ENCODE data around the gene TUBB1.
"Not testable (repeated sequence)": the region's sequence is repeated elsewhere in the genome, so short reads cannot be mapped to it uniquely, and the experiment has no call there.

The TUBB1 gene

GRCh38 chr20:58980711-58981627, 38.3 kb upstream of the TUBB1 start, which contains the start of gene NELFCD:
Gene NELFCD (plus strand): TSS chr20:58981256. CDS start chr20:58981310, 54 bp downstream.
- Histone ChIP-seq H3K4me1 (peaks cover 30 to 47% (median 40%) of the 10 kb centered on the region in 10 experiments), H3K9me3 (replicated peaks in 1 of 11) (peaks cover 7 to 13% (median 9%) of the 10 kb centered on the region in 11 experiments), H4K20me1 (peaks cover 22 to 45% (median 34%) of the 10 kb centered on the region in 11 experiments; a peak in 21 of 22 replicates), H3K4me3 (peak within 1 kb of the TSS; percentile 80 to 94 (median 86)), H3K9ac (peak within 1 kb of the TSS; percentile 91 to 98 (median 97)), H3K4me2 (peak within 1 kb of the TSS; percentile 77 to 96 (median 89)), H3K27me3 (no peaks in the 10 kb centered on the region), H3K36me3 (peaks cover 1 to 31% (median 20%) of the 10 kb centered on the region in 11 experiments; a peak in 21 of 22 replicates), H3K27ac (peak within 1 kb of the TSS; percentile 84 to 98 (median 95))
- TF ChIP-seq Cebpa-rat (IDR thresholded peaks at IDR 0.05), result no peak

DNA sequence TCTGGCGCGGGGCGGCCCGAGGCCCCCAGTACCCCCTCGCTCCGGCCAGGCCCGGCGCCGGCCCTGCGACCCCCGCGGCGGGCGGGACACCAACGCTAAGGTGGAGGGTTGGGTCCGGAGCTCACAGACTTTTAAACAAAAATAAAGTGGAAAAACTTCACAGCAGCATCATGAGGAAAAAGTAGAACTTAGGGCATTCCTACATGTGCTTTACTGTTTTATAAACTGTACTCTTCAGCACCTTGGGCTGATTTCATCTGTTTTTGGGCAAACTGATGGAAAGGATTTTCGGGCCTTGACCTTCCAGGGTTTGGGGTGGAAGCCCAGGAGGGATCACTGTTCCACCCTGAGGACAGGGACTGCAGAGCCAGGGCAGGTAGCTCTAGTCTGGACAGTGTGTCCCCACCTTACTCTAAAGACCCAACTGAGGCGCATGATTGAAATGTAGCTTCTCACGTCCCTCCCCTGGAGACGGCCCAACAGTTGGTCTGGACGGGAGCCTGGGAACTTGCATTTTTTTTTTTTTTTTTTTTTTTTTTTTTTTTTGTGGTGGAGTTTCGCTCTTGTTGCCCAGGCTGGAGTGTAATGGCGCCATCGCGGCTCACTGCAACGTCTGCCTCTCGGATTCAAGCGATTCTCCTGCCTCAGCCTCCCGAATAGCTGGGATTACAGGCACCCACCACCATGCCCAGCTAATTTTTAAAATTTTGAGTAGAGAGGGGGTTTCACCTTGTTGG, 37.4 kb upstream of the TUBB1 start:
- H3K27me3 ChIP-seq, result no peaks in the 10 kb centered on the region
- peaks cover 30 to 54% (median 43%) of the 10 kb centered on the region in 11 experiments; a peak in 21 of 22 replicates for H4K20me1 ChIP-seq
- peak overlapping the region; percentile 80 to 94 (median 86) for H3K4me3 ChIP-seq
- peaks cover 0 to 5% (median under 1%) of the 10 kb centered on the region in 11 experiments; a peak in 6 of 22 replicates for H3K9me3 ChIP-seq (replicated peaks in 1 of 11)
- peak overlapping the region; percentile 84 to 98 (median 95) for H3K27ac ChIP-seq
- TF ChIP-seq Cebpa-rat (IDR thresholded peaks at IDR 0.05), result no peak
- H3K36me3 ChIP-seq, result peaks cover 9 to 39% (median 28%) of the 10 kb centered on the region in 11 experiments
- H3K4me2 ChIP-seq, result peak overlapping the region; percentile 77 to 96 (median 89)
- H3K9ac ChIP-seq, result peak overlapping the region; percentile 91 to 98 (median 97)
- peaks cover 30 to 47% (median 40%) of the 10 kb centered on the region in 10 experiments for H3K4me1 ChIP-seq

DNA sequence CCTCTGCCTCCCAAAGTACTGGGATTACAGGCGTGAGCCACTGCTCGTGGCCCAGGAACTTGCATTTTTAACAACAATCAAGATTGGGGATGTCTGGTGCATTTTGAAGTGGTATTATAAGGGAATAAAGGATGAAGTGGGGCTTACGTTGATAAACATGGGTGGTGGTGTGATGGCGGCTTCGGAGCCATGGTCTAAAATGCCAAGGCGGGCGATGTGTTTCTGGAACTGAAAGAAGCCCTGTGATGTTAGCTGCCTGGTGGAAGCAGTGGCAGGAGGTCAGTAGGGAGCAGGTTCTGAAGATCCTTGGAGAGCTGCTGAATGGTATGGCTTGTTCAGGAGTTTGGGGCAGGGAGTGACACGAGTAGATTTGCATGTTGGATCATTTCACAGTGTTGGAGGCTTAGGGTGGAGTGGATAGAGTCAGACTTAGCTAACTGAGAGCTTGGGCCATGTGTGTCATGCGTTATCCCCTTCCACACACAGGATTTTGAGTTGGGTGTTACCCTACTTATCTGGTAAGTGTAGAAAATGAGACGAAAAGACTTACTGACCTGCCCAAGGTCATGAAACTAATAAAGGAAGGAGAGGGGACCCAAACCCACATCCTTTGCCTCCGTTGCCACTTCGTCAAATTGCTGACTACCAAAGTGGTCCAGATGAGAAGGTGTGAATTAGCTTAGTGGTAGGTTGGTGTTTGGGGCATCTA, 36.7 kb upstream of the TUBB1 start:
- H3K27me3 ChIP-seq, result no peaks in the 10 kb centered on the region
- H3K4me2 ChIP-seq, result peak overlapping the region; percentile 77 to 96 (median 89)
- H3K9ac ChIP-seq, result peak overlapping the region; percentile 91 to 98 (median 97); a peak in 18 of 22 replicates
- no peak for TF ChIP-seq Cebpa-rat (IDR thresholded peaks at IDR 0.05)
- H3K27ac ChIP-seq, result peak overlapping the region in 6 of 11 experiments; percentile 91 to 98 (median 98); a peak in 8 of 22 replicates
- H3K4me1 ChIP-seq, result peaks cover 30 to 47% (median 40%) of the 10 kb centered on the region in 10 experiments
- H4K20me1 ChIP-seq, result peaks cover 33 to 61% (median 50%) of the 10 kb centered on the region in 11 experiments; a peak in 21 of 22 replicates
- H3K4me3 ChIP-seq, result peak overlapping the region; percentile 80 to 94 (median 86)
- H3K36me3 ChIP-seq, result peaks cover 17 to 47% (median 35%) of the 10 kb centered on the region in 11 experiments
- H3K9me3 ChIP-seq (replicated peaks in 1 of 11), result no peaks in the 10 kb centered on the region

- not testable (repeated sequence) for H3K27ac ChIP-seq; H3K9me3 ChIP-seq (replicated peaks in 1 of 11); H3K9ac ChIP-seq; H3K27me3 ChIP-seq
- Histone ChIP-seq H3K4me1 (peaks cover 30 to 47% (median 40%) of the 10 kb centered on the region in 10 experiments), H3K4me3 (peak overlapping the region in 4 of 10 experiments; percentile 83 to 93 (median 88); a peak in 3 of 20 replicates), H4K20me1 (peaks cover 33 to 67% (median 55%) of the 10 kb centered on the region in 11 experiments; a peak in 21 of 22 replicates), H3K36me3 (peaks cover 22 to 52% (median 41%) of the 10 kb centered on the region in 11 experiments), H3K4me2 (peak overlapping the region; percentile 77 to 96 (median 89))
Observed at GRCh38 chr20:58983115-58983468, 36.1 kb upstream of the TUBB1 start.

GRCh38 chr20:58984691-58985090, 34.5 kb upstream of the TUBB1 start:
- peaks cover 33 to 79% (median 63%) of the 10 kb centered on the region in 11 experiments; a peak in 21 of 22 replicates for H4K20me1 ChIP-seq
- H3K4me1 ChIP-seq, result peaks cover 30 to 47% (median 40%) of the 10 kb centered on the region in 10 experiments
- H3K36me3 ChIP-seq, result peaks cover 38 to 68% (median 57%) of the 10 kb centered on the region in 11 experiments
- H3K27ac ChIP-seq, result no peak overlapping the region
- peak overlapping the region in 9 of 11 experiments; percentile 33 to 95 (median 89); a peak in 13 of 22 replicates for H3K4me2 ChIP-seq
- no peaks in the 10 kb centered on the region for H3K27me3 ChIP-seq
- H3K9me3 ChIP-seq (replicated peaks in 1 of 11), result no peaks in the 10 kb centered on the region
- H3K4me3 ChIP-seq, result no peak overlapping the region
- no peak overlapping the region for H3K9ac ChIP-seq
- TF ChIP-seq Cebpa-rat (IDR thresholded peaks at IDR 0.05), result no peak

DNA sequence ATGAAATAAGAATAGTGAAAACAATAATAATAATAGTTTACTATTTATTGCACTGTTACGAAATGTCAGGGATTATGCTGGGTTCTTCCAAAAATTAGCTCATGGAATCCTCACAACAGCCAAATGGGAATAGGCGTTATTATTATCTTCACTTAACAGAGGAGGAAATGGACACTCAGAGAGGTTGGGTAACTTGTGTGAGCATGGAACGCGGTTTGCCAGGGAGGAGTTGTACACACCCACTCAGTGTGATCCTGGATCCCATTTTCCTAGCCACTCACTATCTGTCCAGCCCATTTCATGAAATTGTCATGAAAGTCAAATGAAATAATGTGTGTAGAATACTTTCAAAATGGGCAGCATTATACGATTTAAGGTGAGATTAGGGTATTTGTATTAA, 33.6 kb upstream of the TUBB1 start:
- no peak overlapping the region for H3K4me3 ChIP-seq
- no peak overlapping the region for H3K9ac ChIP-seq
- no peaks in the 10 kb centered on the region for H3K9me3 ChIP-seq (replicated peaks in 1 of 11)
- H3K4me1 ChIP-seq, result peaks cover 26 to 39% (median 36%) of the 10 kb centered on the region in 10 experiments
- no peak for TF ChIP-seq Cebpa-rat (IDR thresholded peaks at IDR 0.05)
- no peaks in the 10 kb centered on the region for H3K27me3 ChIP-seq
- 0 out of 22 replicates have a peak overlapping the region, but pooled peaks of 1 of the 11 experiments have one; percentile 9 for H3K4me2 ChIP-seq
- H3K36me3 ChIP-seq, result peaks cover 48 to 78% (median 66%) of the 10 kb centered on the region in 11 experiments
- H3K27ac ChIP-seq, result no peak overlapping the region
- H4K20me1 ChIP-seq, result peaks cover 33 to 87% (median 68%) of the 10 kb centered on the region in 11 experiments; a peak in 21 of 22 replicates

- peaks cover 37 to 93% (median 76%) of the 10 kb centered on the region in 11 experiments; a peak in 21 of 22 replicates for H4K20me1 ChIP-seq
- no peak overlapping the region for H3K27ac ChIP-seq
- TF ChIP-seq Cebpa-rat (IDR thresholded peaks at IDR 0.05), result no peak
- H3K36me3 ChIP-seq, result peaks cover 56 to 86% (median 74%) of the 10 kb centered on the region in 11 experiments
- no peaks in the 10 kb centered on the region for H3K27me3 ChIP-seq
- no peak overlapping the region for H3K4me3 ChIP-seq
- H3K9me3 ChIP-seq (replicated peaks in 1 of 11), result no peaks in the 10 kb centered on the region
- no peak overlapping the region for H3K4me2 ChIP-seq
- H3K4me1 ChIP-seq, result peaks cover 25 to 37% (median 35%) of the 10 kb centered on the region in 10 experiments
- no peak overlapping the region for H3K9ac ChIP-seq
Observed at GRCh38 chr20:58986286-58986967, 32.8 kb upstream of the TUBB1 start.
